ENCODE results near the gene SLC27A2.

Gene SLC27A2

GRCh38 chr15:50192926-50193620 lies 11.1 kb downstream of the SLC27A2 start:
- Histone ChIP-seq H3K36me3 (peaks cover 8% of the 10 kb centered on the region), H3K4me3 (ENCODE audit: low read depth in 1 of 2, low read length in 1 of 2) (no peak overlapping the region), H3K27me3 (no peaks in the 10 kb centered on the region), H3K9me3 (no peaks in the 10 kb centered on the region), H3K4me1 (ENCODE audit: control insufficient read depth in 1 of 2, insufficient read depth in 1 of 2, low read depth in 1 of 2, low read length in 1 of 2) (peaks cover 0 to 10% of the 10 kb centered on the region in 2 experiments), H3K27ac (no peak overlapping the region)
- no peak for TF ChIP-seq CTCF (IDR thresholded peaks at IDR 0.05)

- H3K4me1 ChIP-seq (ENCODE audit: control insufficient read depth in 1 of 2, insufficient read depth in 1 of 2, low read depth in 1 of 2, low read length in 1 of 2), result no peaks in the 10 kb centered on the region
- no peak overlapping the region for H3K27ac ChIP-seq
- H3K9me3 ChIP-seq, result no peaks in the 10 kb centered on the region
- no peak overlapping the region for H3K4me3 ChIP-seq (ENCODE audit: low read depth in 1 of 2, low read length in 1 of 2)
- H3K27me3 ChIP-seq, result no peaks in the 10 kb centered on the region
- peaks cover 60% of the 10 kb centered on the region for H3K36me3 ChIP-seq
- TF ChIP-seq CTCF (IDR thresholded peaks at IDR 0.05), result no peak
These were observed 20.0 kb downstream of the SLC27A2 start for GRCh38 chr15:50202003-50202402.

- Histone ChIP-seq H3K4me1 (ENCODE audit: control insufficient read depth in 1 of 2, insufficient read depth in 1 of 2, low read depth in 1 of 2, low read length in 1 of 2) (peaks cover 0 to 10% of the 10 kb centered on the region in 2 experiments), H3K4me3 (ENCODE audit: low read depth in 1 of 2, low read length in 1 of 2) (no peak overlapping the region), H3K36me3 (peaks cover 64% of the 10 kb centered on the region), H3K9me3 (no peaks in the 10 kb centered on the region), H3K27ac (no peak overlapping the region), H3K27me3 (no peaks in the 10 kb centered on the region)
- TF ChIP-seq CTCF (IDR thresholded peaks at IDR 0.05), result no peak
These were observed 24.0 kb downstream of the SLC27A2 start for GRCh38 chr15:50206020-50206419.

GRCh38 chr15:50209809-50210208 lies 27.8 kb downstream of the SLC27A2 start:
- H3K27ac ChIP-seq, result peak overlapping the region; percentile 25
- peaks cover 0 to 10% of the 10 kb centered on the region in 2 experiments for H3K4me1 ChIP-seq (ENCODE audit: control insufficient read depth in 1 of 2, insufficient read depth in 1 of 2, low read depth in 1 of 2, low read length in 1 of 2)
- TF ChIP-seq CTCF (IDR thresholded peaks at IDR 0.05), result no peak
- H3K9me3 ChIP-seq, result no peaks in the 10 kb centered on the region
- H3K27me3 ChIP-seq, result no peaks in the 10 kb centered on the region
- H3K4me3 ChIP-seq (ENCODE audit: low read depth in 1 of 2, low read length in 1 of 2), result no peak overlapping the region
- H3K36me3 ChIP-seq, result peaks cover 39% of the 10 kb centered on the region

GRCh38 chr15:50210462-50211157 lies 28.6 kb downstream of the SLC27A2 start:
- Histone ChIP-seq H3K27ac (no peak overlapping the region), H3K4me1 (ENCODE audit: control insufficient read depth in 1 of 2, insufficient read depth in 1 of 2, low read depth in 1 of 2, low read length in 1 of 2) (peaks cover 0 to 10% of the 10 kb centered on the region in 2 experiments), H3K36me3 (peaks cover 32% of the 10 kb centered on the region), H3K4me3 (ENCODE audit: low read depth in 1 of 2, low read length in 1 of 2) (no peak overlapping the region), H3K27me3 (no peaks in the 10 kb centered on the region), H3K9me3 (no peaks in the 10 kb centered on the region)
- TF ChIP-seq CTCF (IDR thresholded peaks at IDR 0.05), result no peak
